ENCODE data around the gene C12orf57. TPM values are rescaled to one million over a fixed set of nuclear protein-coding genes. Genes with fewer than 3 reads are reported as not detected.

C12orf57 gene
- total RNA-seq, 1 donor from 2014 or later = 225 TPM

GRCh38 chr12:6941782-6942181, 2.0 kb upstream of the C12orf57 start:
- Mint-ChIP-seq H3K4me3 (ENCODE audit: unreplicated experiment) (no peak overlapping the region), H3K27ac (ENCODE audit: unreplicated experiment) (no peak overlapping the region), H3K36me3 (ENCODE audit: low read depth, unreplicated experiment) (peaks cover 19% of the 10 kb centered on the region), H3K27me3 (ENCODE audit: unreplicated experiment) (peaks cover 37% of the 10 kb centered on the region), H3K9me3 (ENCODE audit: unreplicated experiment) (no peaks in the 10 kb centered on the region), H3K4me1 (ENCODE audit: unreplicated experiment) (peaks cover 41% of the 10 kb centered on the region)
- no peak for DNase-seq (ENCODE audit: low spot score)
- no peak for TF ChIP-seq CTCF (IDR thresholded peaks at IDR 0.05; ENCODE audit: unreplicated experiment)

- Mint-ChIP-seq H3K36me3 (ENCODE audit: low read depth, unreplicated experiment) (peaks cover 19% of the 10 kb centered on the region), H3K9me3 (ENCODE audit: unreplicated experiment) (no peaks in the 10 kb centered on the region), H3K27me3 (ENCODE audit: unreplicated experiment) (peaks cover 39% of the 10 kb centered on the region)
These were observed 1.5 kb upstream of the C12orf57 start for GRCh38 chr12:6942331-6942665.

GRCh38 chr12:6943389-6943721, 467 bp upstream of the C12orf57 start:
- Mint-ChIP-seq H3K9me3 (ENCODE audit: unreplicated experiment) (no peaks in the 10 kb centered on the region), H3K4me3 (ENCODE audit: unreplicated experiment) (peak overlapping the region; percentile 96), H3K27me3 (ENCODE audit: unreplicated experiment) (peaks cover 42% of the 10 kb centered on the region), H3K4me1 (ENCODE audit: unreplicated experiment) (peaks cover 43% of the 10 kb centered on the region), H3K36me3 (ENCODE audit: low read depth, unreplicated experiment) (peaks cover 22% of the 10 kb centered on the region), H3K27ac (ENCODE audit: unreplicated experiment) (peak overlapping the region; percentile 97)
- no peak for TF ChIP-seq CTCF (IDR thresholded peaks at IDR 0.05; ENCODE audit: unreplicated experiment)
- DNase-seq (ENCODE audit: low spot score) = peak; percentile 63

More at GRCh38 chr12:6942331-6942665, 1.5 kb upstream of the C12orf57 start:
- Mint-ChIP-seq H3K27ac (ENCODE audit: unreplicated experiment) (peak overlapping the region; percentile 97), H3K4me3 (ENCODE audit: unreplicated experiment) (peak overlapping the region; percentile 87), H3K4me1 (ENCODE audit: unreplicated experiment) (peaks cover 43% of the 10 kb centered on the region)
- no peak for DNase-seq (ENCODE audit: low spot score)
- no peak for TF ChIP-seq CTCF (IDR thresholded peaks at IDR 0.05; ENCODE audit: unreplicated experiment)

- DNase-seq (ENCODE audit: low spot score) = peak; percentile 91
- TF ChIP-seq CTCF (IDR thresholded peaks at IDR 0.05; ENCODE audit: unreplicated experiment) = peak; percentile 80
- Mint-ChIP-seq H3K27me3 (ENCODE audit: unreplicated experiment) (peaks cover 36% of the 10 kb centered on the region), H3K4me1 (ENCODE audit: unreplicated experiment) (peaks cover 36% of the 10 kb centered on the region), H3K4me3 (ENCODE audit: unreplicated experiment) (peak overlapping the region; percentile 96), H3K27ac (ENCODE audit: unreplicated experiment) (peak overlapping the region; percentile 97), H3K36me3 (ENCODE audit: low read depth, unreplicated experiment) (peaks cover 16% of the 10 kb centered on the region), H3K9me3 (ENCODE audit: unreplicated experiment) (no peaks in the 10 kb centered on the region)
These were observed 762 bp downstream of the C12orf57 start for GRCh38 chr12:6944381-6945186.

GRCh38 chr12:6945613-6946012, 1.8 kb downstream of the C12orf57 start:
- Mint-ChIP-seq H3K36me3 (ENCODE audit: low read depth, unreplicated experiment) (peaks cover 12% of the 10 kb centered on the region), H3K27ac (ENCODE audit: unreplicated experiment) (peak overlapping the region; percentile 53), H3K27me3 (ENCODE audit: unreplicated experiment) (peaks cover 35% of the 10 kb centered on the region), H3K4me3 (ENCODE audit: unreplicated experiment) (peak overlapping the region; percentile 44), H3K9me3 (ENCODE audit: unreplicated experiment) (no peaks in the 10 kb centered on the region), H3K4me1 (ENCODE audit: unreplicated experiment) (peaks cover 31% of the 10 kb centered on the region)
- TF ChIP-seq CTCF (IDR thresholded peaks at IDR 0.05; ENCODE audit: unreplicated experiment) = no peak
- no peak for DNase-seq (ENCODE audit: low spot score)

Measured in endothelial cell (in vitro differentiated cells).